ENCODE results near the gene OSBPL1A. TPM values are rescaled to one million over a fixed set of nuclear protein-coding genes. Genes with fewer than 3 reads are reported as not detected.

Gene OSBPL1A
- total RNA-seq, 1 experiment from 2014 or later = 37.4 TPM

DNA sequence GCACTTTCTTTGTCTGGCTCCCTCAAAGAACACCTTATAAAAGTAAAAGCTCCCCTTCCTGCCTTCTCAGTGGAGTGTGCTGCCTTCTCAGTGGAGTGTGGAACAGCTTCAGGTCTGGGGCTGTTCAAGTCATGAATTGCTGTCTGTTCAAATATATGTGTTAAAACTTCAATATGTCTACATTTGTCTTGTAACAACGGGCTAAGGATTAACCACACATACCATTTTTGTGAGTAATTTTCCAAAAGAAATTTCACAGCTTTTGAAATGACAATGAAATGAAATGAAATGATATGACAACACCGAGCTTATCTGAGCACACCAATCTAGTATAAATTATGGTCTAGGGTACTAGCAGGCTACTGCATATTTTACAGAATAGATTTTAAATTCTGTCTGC, 215.8 kb downstream of the OSBPL1A start:
- CTCF ChIA-PET = no interaction called here
- intact Hi-C loops (cut with micrococcal nuclease; ENCODE audit: unreplicated experiment) = no loop called here
- no TSS peak for BruUV-seq (replicated peaks)

DNA sequence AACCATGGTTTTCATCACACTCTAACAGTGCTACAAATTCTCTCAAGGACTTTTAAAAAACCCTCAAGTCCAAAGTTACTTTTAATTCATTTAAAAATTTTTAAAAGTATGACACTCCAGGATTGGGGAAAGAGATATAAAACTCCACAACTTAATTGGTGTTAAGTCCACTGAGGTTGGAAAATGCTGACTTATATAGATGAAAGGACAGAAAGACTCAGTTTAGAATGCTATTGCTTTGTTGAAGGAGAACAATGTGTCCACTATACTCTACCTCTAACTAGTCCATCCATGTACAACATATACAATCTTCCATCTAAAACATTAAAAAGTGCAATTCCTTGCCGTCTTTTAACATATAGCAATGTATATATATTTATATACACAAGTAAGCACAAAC, 217.6 kb downstream of the OSBPL1A start:
- Histone ChIP-seq H3K27ac (no peak overlapping the region), H3K4me2 (no peak overlapping the region), H3K4me1 (replicated peaks; ENCODE audit: insufficient read depth) (no peaks in the 10 kb centered on the region), H3F3A (ENCODE audit: insufficient read depth, low read depth) (no peaks in the 10 kb centered on the region; the same call in 1 of the 2 replicates), H3K79me2 (ENCODE audit: low read depth) (no peaks in the 10 kb centered on the region), H4K20me1 (ENCODE audit: insufficient read depth) (no peaks in the 10 kb centered on the region), H2AFZ (no peak overlapping the region), H3K9me3 (ENCODE audit: insufficient read depth, low read depth) (no peaks in the 10 kb centered on the region), H3K4me3 (no peak overlapping the region), H3K36me3 (ENCODE audit: low read depth) (0 out of 2 replicates have a peak, but pooled peaks cover 6% of the 10 kb centered on the region), H3K9me2 (ENCODE audit: insufficient read depth) (no peaks in the 10 kb centered on the region), H3K27me3 (ENCODE audit: insufficient read depth, low read depth) (no peaks in the 10 kb centered on the region)
- intact Hi-C loops (cut with micrococcal nuclease; ENCODE audit: unreplicated experiment) = no loop called here
- no peak for TF ChIP-seq EZH2 (IDR thresholded peaks at IDR 0.05; ENCODE audit: low read depth)
- TF ChIP-seq, protein P1, sequence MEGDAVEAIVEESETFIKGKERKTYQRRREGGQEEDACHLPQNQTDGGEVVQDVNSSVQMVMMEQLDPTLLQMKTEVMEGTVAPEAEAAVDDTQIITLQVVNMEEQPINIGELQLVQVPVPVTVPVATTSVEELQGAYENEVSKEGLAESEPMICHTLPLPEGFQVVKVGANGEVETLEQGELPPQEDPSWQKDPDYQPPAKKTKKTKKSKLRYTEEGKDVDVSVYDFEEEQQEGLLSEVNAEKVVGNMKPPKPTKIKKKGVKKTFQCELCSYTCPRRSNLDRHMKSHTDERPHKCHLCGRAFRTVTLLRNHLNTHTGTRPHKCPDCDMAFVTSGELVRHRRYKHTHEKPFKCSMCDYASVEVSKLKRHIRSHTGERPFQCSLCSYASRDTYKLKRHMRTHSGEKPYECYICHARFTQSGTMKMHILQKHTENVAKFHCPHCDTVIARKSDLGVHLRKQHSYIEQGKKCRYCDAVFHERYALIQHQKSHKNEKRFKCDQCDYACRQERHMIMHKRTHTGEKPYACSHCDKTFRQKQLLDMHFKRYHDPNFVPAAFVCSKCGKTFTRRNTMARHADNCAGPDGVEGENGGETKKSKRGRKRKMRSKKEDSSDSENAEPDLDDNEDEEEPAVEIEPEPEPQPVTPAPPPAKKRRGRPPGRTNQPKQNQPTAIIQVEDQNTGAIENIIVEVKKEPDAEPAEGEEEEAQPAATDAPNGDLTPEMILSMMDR (conservative IDR thresholded peaks at IDR 0.05) = no peak
- BruUV-seq (replicated peaks) = no TSS peak
- ChIA-PET CTCF (no interaction called here), POLR2A (ENCODE audit: unreplicated experiment) (no interaction called here)
- DNase-seq = no peak

More for the DNA sequence above, 215.8 kb downstream of the OSBPL1A start:
- H3K79me2 ChIP-seq (ENCODE audit: low read depth) = no peaks in the 10 kb centered on the region
- H3K27ac ChIP-seq = no peak overlapping the region
- no peaks in the 10 kb centered on the region for H3K27me3 ChIP-seq (ENCODE audit: insufficient read depth, low read depth)
- DNase-seq = no peak
- H3F3A ChIP-seq (ENCODE audit: insufficient read depth, low read depth) = no peaks in the 10 kb centered on the region; the same call in 1 of the 2 replicates
- H4K20me1 ChIP-seq (ENCODE audit: insufficient read depth) = no peaks in the 10 kb centered on the region
- H3K4me2 ChIP-seq = no peak overlapping the region
- no peaks in the 10 kb centered on the region for H3K9me2 ChIP-seq (ENCODE audit: insufficient read depth)
- no peaks in the 10 kb centered on the region for H3K4me1 ChIP-seq (replicated peaks; ENCODE audit: insufficient read depth)
- POLR2A ChIA-PET (ENCODE audit: unreplicated experiment) = interaction anchor here (0.7 kb wide), 1 partner anchor 1724 kb away, joined by 4 read pairs; no protein-coding TSS in a partner anchor
- H3K4me3 ChIP-seq = no peak overlapping the region
- H3K9me3 ChIP-seq (ENCODE audit: insufficient read depth, low read depth) = no peaks in the 10 kb centered on the region
- TF ChIP-seq, protein P1 (conservative IDR thresholded peaks at IDR 0.05) = no peak
- no peak for TF ChIP-seq EZH2 (IDR thresholded peaks at IDR 0.05; ENCODE audit: low read depth)
- no peak overlapping the region for H2AFZ ChIP-seq
- H3K36me3 ChIP-seq (ENCODE audit: low read depth) = 0 out of 2 replicates have a peak, but pooled peaks cover 6% of the 10 kb centered on the region

DNA sequence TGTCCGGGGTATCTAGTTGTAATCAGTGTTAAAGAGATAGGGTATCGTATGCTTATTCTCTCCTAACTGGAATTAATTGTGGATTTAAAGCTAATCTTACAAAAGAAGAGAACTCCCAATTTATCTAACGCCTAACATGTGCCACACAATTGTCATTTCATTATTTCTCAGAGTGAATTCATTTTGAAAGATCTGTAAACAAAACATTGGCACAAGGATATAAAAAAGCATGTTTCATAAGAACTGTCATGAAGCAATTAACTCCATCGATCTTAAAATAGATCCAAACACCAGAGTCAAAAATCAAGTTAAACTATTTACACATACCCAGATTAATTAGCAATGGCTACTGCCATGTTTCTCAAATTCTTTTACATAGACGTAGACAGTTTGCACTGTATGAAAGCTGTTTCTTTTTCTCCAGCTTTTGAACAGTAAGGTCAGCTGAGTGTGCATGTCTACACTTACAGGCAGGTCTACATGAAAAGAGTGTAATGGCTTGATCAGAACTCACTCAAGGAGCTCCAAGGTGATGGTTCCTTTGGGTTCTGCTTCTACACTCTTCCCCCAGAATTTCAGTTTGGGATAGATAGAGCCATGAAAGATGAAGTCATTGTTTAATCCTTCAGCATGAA, 220.0 kb downstream of the OSBPL1A start:
- ChIA-PET CTCF (no interaction called here), POLR2A (ENCODE audit: unreplicated experiment) (no interaction called here)
- no TSS peak for BruUV-seq (replicated peaks)
- no peak for DNase-seq
- Histone ChIP-seq H3F3A (ENCODE audit: insufficient read depth, low read depth) (peaks cover 9% of the 10 kb centered on the region; the same call in 1 of the 2 replicates), H3K4me2 (no peak overlapping the region), H3K27me3 (ENCODE audit: insufficient read depth, low read depth) (no peaks in the 10 kb centered on the region), H3K27ac (no peak overlapping the region), H3K9me3 (ENCODE audit: insufficient read depth, low read depth) (no peaks in the 10 kb centered on the region), H3K36me3 (ENCODE audit: low read depth) (0 out of 2 replicates have a peak, but pooled peaks cover 6% of the 10 kb centered on the region), H3K4me1 (replicated peaks; ENCODE audit: insufficient read depth) (peaks cover 14% of the 10 kb centered on the region), H4K20me1 (ENCODE audit: insufficient read depth) (no peaks in the 10 kb centered on the region), H3K4me3 (no peak overlapping the region), H3K79me2 (ENCODE audit: low read depth) (no peaks in the 10 kb centered on the region), H2AFZ (no peak overlapping the region), H3K9me2 (ENCODE audit: insufficient read depth) (no peaks in the 10 kb centered on the region)
- TF ChIP-seq EZH2 (IDR thresholded peaks at IDR 0.05; ENCODE audit: low read depth) = no peak
- TF ChIP-seq, protein P1 (conservative IDR thresholded peaks at IDR 0.05) = no peak
- intact Hi-C loops (cut with micrococcal nuclease; ENCODE audit: unreplicated experiment) = loop anchor here (2.0 to 10.0 kb wide), 2 partner anchors 91 to 307 kb away; no protein-coding TSS in a partner anchor

All from PC-9 (cell line).